Measurements from ENCODE around the gene DENND1B.

GRCh38 chr1:197638316-197638715, 137.0 kb downstream of the DENND1B start:
- TF ChIP-seq, protein P1, sequence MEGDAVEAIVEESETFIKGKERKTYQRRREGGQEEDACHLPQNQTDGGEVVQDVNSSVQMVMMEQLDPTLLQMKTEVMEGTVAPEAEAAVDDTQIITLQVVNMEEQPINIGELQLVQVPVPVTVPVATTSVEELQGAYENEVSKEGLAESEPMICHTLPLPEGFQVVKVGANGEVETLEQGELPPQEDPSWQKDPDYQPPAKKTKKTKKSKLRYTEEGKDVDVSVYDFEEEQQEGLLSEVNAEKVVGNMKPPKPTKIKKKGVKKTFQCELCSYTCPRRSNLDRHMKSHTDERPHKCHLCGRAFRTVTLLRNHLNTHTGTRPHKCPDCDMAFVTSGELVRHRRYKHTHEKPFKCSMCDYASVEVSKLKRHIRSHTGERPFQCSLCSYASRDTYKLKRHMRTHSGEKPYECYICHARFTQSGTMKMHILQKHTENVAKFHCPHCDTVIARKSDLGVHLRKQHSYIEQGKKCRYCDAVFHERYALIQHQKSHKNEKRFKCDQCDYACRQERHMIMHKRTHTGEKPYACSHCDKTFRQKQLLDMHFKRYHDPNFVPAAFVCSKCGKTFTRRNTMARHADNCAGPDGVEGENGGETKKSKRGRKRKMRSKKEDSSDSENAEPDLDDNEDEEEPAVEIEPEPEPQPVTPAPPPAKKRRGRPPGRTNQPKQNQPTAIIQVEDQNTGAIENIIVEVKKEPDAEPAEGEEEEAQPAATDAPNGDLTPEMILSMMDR (IDR thresholded peaks at IDR 0.05; ENCODE audit: poor library complexity): no peak
- no peak for TF ChIP-seq EZH2 (IDR thresholded peaks at IDR 0.05; ENCODE audit: borderline replicate concordance)
- TF ChIP-seq EZH2phosphoT487 (IDR thresholded peaks at IDR 0.05; ENCODE audit: low read depth, severe bottlenecking, unreplicated experiment): no peak
